BE2C (cell line): Measurements from ENCODE around the gene GLYATL1.

Experiments
- DNase-seq: peaks from one replicate; pipeline ENCODE4 v3.0.0-alpha.2; 2020
- H3K27me3 ChIP-seq: fragments of 250-450 bp; sonication (Bioruptor Pico); 2 replicates; pipeline ENCODE4 v1.5.1; 2020; ENCODE audit warnings: mild to moderate bottlenecking
- H3K36me3 ChIP-seq: fragments of 250-450 bp; sonication (Bioruptor Pico); 2 replicates; pipeline ENCODE4 v1.5.1; 2020; ENCODE audit warnings: mild to moderate bottlenecking
- H3K4me1 ChIP-seq: fragments of 250-450 bp; sonication (Bioruptor Pico); 2 replicates; pipeline ENCODE4 v1.5.1; 2020
- H3K4me3 ChIP-seq: 2 replicates; pipeline ENCODE4 v1.5.1; 2011; ENCODE audit warnings: low read depth, low read length
- H3K9me3 ChIP-seq: fragments of 250-450 bp; sonication (Bioruptor Pico); 2 replicates; pipeline ENCODE4 v1.5.1; 2020
- TF ChIP-seq, protein P1 (sequence below): IDR thresholded peaks from 2 replicates; pipeline ENCODE4 v1.5.1; 2012; ENCODE audit warnings: mild to moderate bottlenecking, low read depth, low read length

Gene GLYATL1

DNA sequence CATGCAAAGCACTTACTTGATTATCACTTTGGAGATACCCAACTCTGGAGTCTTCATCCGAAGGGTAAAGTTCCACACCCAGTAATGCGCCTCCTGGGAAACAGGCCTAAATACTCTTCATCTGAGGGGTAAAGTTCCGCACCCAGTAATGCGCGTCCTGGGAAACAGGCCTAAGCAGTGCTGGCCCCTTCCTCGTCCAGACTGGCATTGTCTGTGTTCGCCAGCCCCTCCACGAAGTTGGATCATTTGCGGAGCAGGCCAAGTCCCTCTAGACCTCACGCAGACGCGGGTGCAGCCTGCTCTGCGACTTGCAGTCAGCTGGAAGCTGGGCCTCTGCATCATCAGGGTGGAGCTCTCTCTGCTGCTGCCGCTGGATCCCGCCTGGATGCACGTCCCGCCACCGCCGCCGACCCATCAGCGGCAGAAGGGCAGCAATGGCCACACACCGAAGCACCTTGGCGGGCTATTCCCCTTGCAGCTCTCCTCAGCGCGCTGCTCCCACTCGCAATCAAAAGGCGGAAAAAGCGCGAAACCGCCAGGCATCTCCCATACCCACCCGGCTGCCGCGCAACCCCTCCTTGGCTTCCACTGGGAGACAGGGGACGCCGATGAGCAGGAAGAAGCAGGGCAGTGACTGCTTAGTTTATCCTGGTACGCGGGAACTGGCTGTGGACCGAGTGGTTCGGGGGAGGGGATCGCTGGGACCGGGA, 34.1 kb upstream of the GLYATL1 start:
- Histone ChIP-seq H3K9me3 (no peaks in the 10 kb centered on the region), H3K4me1 (no peaks in the 10 kb centered on the region), H3K27me3 (no peaks in the 10 kb centered on the region), H3K36me3 (no peaks in the 10 kb centered on the region), H3K4me3 (peak overlapping the region; percentile 68)
- TF ChIP-seq, protein P1, sequence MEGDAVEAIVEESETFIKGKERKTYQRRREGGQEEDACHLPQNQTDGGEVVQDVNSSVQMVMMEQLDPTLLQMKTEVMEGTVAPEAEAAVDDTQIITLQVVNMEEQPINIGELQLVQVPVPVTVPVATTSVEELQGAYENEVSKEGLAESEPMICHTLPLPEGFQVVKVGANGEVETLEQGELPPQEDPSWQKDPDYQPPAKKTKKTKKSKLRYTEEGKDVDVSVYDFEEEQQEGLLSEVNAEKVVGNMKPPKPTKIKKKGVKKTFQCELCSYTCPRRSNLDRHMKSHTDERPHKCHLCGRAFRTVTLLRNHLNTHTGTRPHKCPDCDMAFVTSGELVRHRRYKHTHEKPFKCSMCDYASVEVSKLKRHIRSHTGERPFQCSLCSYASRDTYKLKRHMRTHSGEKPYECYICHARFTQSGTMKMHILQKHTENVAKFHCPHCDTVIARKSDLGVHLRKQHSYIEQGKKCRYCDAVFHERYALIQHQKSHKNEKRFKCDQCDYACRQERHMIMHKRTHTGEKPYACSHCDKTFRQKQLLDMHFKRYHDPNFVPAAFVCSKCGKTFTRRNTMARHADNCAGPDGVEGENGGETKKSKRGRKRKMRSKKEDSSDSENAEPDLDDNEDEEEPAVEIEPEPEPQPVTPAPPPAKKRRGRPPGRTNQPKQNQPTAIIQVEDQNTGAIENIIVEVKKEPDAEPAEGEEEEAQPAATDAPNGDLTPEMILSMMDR = no peak; the same call in 1 of the 2 replicates
- peak; percentile 65 for DNase-seq

DNA sequence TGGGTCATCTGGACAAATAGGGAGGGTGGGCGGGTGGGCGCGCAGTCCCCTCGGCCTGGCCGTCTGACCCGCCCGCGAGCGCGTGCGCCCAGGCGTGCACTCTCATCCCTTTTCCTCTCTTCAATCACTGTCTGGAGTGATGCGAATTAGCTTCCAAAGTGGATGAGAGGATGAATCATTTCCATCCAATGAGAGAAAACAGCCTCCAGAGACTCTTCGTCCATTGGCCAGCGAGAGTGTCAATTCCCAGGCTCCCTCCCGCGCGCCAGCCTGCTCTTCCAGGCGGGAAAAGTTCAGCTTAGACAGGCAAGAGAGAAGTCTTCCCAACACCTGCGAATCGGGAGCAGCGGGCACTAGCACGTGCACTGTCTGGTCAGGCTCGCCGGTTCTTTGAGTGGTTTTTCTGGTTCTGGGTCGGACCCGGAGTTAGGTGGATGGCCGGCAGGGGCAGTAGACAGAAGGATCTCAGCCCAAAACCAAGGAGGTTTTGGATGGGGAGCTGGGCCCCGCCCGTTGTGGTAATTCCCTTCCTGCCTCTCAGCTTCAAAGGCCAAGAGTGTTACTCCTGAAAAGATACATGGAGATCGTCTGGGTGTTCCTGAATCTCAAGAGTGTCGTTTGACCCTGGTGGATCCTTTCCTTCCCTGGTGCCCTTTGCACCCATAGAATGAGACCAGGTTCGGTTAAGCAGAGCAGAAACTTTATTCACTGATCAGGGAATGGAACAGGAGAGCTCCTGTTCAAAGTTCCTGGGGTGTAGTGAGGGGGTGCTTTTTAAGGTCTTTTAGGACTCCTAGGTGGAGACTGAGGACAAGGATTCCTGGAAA, 33.4 kb upstream of the GLYATL1 start:
- TF ChIP-seq, protein P1 = peak; percentile 28
- peak; percentile 73 for DNase-seq
- no peaks in the 10 kb centered on the region for H3K27me3 ChIP-seq
- H3K9me3 ChIP-seq = no peaks in the 10 kb centered on the region
- no peaks in the 10 kb centered on the region for H3K36me3 ChIP-seq
- H3K4me1 ChIP-seq = no peaks in the 10 kb centered on the region
- peak overlapping the region; percentile 68 for H3K4me3 ChIP-seq

DNA sequence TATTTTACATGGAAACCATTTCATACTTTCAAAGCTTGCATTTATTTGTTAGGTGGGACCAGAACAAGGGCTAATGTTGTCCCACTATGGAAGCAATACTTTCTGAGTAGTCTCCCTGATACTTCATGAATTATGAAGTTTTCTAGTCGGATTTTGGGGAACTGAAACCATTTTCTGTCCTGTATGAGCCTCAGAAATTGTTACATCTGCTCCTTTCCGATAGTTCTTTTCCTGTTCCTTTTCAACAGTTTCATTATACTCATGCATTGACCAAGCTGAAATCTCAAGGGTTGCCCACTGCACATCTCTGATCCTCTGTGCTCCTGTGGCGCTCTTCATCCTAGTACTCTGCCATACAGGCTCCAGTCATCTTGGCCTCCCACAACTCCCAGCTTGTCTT, 31.5 kb upstream of the GLYATL1 start:
- no peak for DNase-seq
- Histone ChIP-seq H3K9me3 (no peaks in the 10 kb centered on the region), H3K36me3 (no peaks in the 10 kb centered on the region), H3K27me3 (no peaks in the 10 kb centered on the region), H3K4me3 (no peak overlapping the region), H3K4me1 (no peaks in the 10 kb centered on the region)
- TF ChIP-seq, protein P1 = no peak

DNA sequence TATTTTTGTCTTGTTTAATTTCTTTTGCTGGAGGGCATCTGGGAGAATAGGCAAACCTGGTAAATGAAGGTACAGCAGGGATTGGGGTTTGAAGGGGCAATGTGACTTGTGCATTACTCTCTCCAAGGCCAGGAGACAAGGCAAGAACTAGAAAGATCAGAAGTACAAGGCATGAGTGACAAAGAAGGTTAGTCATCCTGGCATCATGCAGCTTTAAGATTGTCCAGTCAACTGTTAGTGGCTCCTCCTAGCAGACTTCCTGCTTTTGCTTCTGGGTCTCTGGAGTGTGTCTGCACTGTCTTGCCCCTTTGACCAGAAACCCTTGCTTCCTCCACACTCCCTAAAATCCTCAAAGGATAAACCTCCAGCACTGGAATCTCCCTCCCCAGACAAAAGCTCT, 27.2 kb upstream of the GLYATL1 start:
- no peaks in the 10 kb centered on the region for H3K27me3 ChIP-seq
- DNase-seq = no peak

DNA sequence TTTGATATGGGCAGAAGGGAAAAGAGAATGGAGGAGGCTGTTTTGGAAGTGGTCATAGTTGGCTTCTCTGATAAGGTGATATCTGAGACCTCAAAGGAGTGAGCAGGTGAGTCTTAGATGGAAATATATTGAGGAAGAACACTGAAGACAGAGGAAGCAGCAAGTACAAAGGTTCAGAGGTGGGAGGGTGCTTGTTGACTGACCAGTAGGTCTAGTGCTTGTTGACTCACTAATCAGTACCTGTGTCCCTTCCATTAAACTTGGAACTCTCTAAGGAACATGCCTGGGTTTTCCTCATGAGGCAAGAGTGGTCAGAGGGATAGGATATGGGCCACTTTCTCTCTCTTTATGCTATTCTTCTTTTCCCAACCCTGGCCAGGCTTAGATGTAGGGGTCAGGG, 25.6 kb upstream of the GLYATL1 start:
- TF ChIP-seq, protein P1 = no peak
- no peak overlapping the region for H3K4me3 ChIP-seq
- no peak for DNase-seq

More for the DNA sequence above, 27.2 kb upstream of the GLYATL1 start:
- H3K36me3 ChIP-seq = no peaks in the 10 kb centered on the region
- no peak overlapping the region for H3K4me3 ChIP-seq
- TF ChIP-seq, protein P1 = no peak
- H3K9me3 ChIP-seq = no peaks in the 10 kb centered on the region
- H3K4me1 ChIP-seq = no peaks in the 10 kb centered on the region

More for the DNA sequence above, 25.6 kb upstream of the GLYATL1 start:
- no peaks in the 10 kb centered on the region for H3K9me3 ChIP-seq
- H3K27me3 ChIP-seq = no peaks in the 10 kb centered on the region
- no peaks in the 10 kb centered on the region for H3K4me1 ChIP-seq
- no peaks in the 10 kb centered on the region for H3K36me3 ChIP-seq
